ENCODE measurements around the gene CST7. TPM values are rescaled to one million over a fixed set of nuclear protein-coding genes. Genes with fewer than 3 reads are reported as not detected.

CST7 gene
- polyA plus RNA-seq, 2 of the 4 experiments (the other 2 are of a cell fraction) = not detected

- TF ChIP-seq E2F6 (IDR thresholded peaks at IDR 0.05; ENCODE audit: borderline replicate concordance, low read depth) = no peak
- no peak for TF ChIP-seq POLR2A (IDR thresholded peaks at IDR 0.05; ENCODE audit: low read length)
- no peak for TF ChIP-seq ZSCAN20 (CRISPR knock-in tag; IDR thresholded peaks at IDR 0.05)
- TF ChIP-seq PBX3 (IDR thresholded peaks at IDR 0.05) = no peak
- no peak for TF ChIP-seq JUN (IDR thresholded peaks at IDR 0.05)
- no peak for TF ChIP-seq HMGXB4 (CRISPR knock-in tag; IDR thresholded peaks at IDR 0.05; ENCODE audit: borderline replicate concordance)
Measured at GRCh38 chr20:24933266-24933908, 15.7 kb upstream of the CST7 start (continued).

GRCh38 chr20:24934101-24934661, 14.9 kb upstream of the CST7 start:
- Histone ChIP-seq H3K4me3 (no peak overlapping the region), H3K9me3 (no peaks in the 10 kb centered on the region), H3K27ac (no peak overlapping the region), H3K4me1 (no peaks in the 10 kb centered on the region), H3K4me2 (no peak overlapping the region)
- DNase-seq (ENCODE audit: low read depth in 1 of 2, low spot score in 1 of 2) (no peak), FAIRE-seq (no peak), ATAC-seq (no peak)
- CTCF ChIA-PET = interaction anchor here (1.0 to 1.7 kb wide), 2 partner anchors 9 to 16 kb away, joined by 3 to 5 read pairs; no protein-coding TSS in a partner anchor
- POLR2A ChIA-PET = no interaction called here
- TF ChIP-seq HES2 (IDR thresholded peaks at IDR 0.05) (no peak), TFCP2L1 (CRISPR knock-in tag; IDR thresholded peaks at IDR 0.05) (no peak), PHF8 (IDR thresholded peaks at IDR 0.05; ENCODE audit: borderline replicate concordance, low read depth) (no peak), CHD4 (IDR thresholded peaks at IDR 0.05; ENCODE audit: borderline replicate concordance) (no peak), RAD21 (conservative IDR thresholded peaks at IDR 0.05 in 1 of 2, IDR thresholded peaks at IDR 0.05 in 1 of 2) (no peak)
- WGBS (ENCODE audit: missing lambda C conversion rate) = 54% methylated on average over 9 of the region's 9 CpGs

GRCh38 chr20:24934716-24935115, 14.4 kb upstream of the CST7 start:
- no peak overlapping the region for H3K27ac ChIP-seq
- FAIRE-seq (no peak), DNase-seq (ENCODE audit: low read depth in 1 of 2, low spot score in 1 of 2) (no peak), ATAC-seq (no peak)
- ChIA-PET POLR2A (no interaction called here), CTCF (interaction anchor here (1.0 to 1.7 kb wide), 2 partner anchors 9 to 17 kb away, joined by 3 to 5 read pairs; no protein-coding TSS in a partner anchor)
- TF ChIP-seq USF2 (IDR thresholded peaks at IDR 0.05) (no peak), CHD4 (IDR thresholded peaks at IDR 0.05; ENCODE audit: borderline replicate concordance) (no peak)
- H3K4me3 ChIP-seq = no peak overlapping the region
- 64% methylated on average over 3 of the region's 3 CpGs for WGBS (ENCODE audit: missing lambda C conversion rate)
- H3K9me3 ChIP-seq = no peaks in the 10 kb centered on the region
- H3K4me2 ChIP-seq = no peak overlapping the region
- no peaks in the 10 kb centered on the region for H3K4me1 ChIP-seq

- Histone ChIP-seq H3K4me2 (no peak overlapping the region), H3K27ac (no peak overlapping the region), H3K9me3 (no peaks in the 10 kb centered on the region), H3K4me1 (no peaks in the 10 kb centered on the region), H3K4me3 (no peak overlapping the region)
- no peak for ATAC-seq
- WGBS (ENCODE audit: missing lambda C conversion rate) = 10% methylated on average over 3 of the region's 3 CpGs
- DNase-seq (ENCODE audit: low read depth in 1 of 2, low spot score in 1 of 2) = no peak
- no peak for FAIRE-seq
- ChIA-PET POLR2A (no interaction called here), CTCF (interaction anchor here (1.0 to 1.7 kb wide), 2 partner anchors 10 to 17 kb away, joined by 3 to 5 read pairs; no protein-coding TSS in a partner anchor)
- TF ChIP-seq JUNB (IDR thresholded peaks at IDR 0.05) = no peak
- no peak for TF ChIP-seq HES2 (IDR thresholded peaks at IDR 0.05)
- no peak for TF ChIP-seq RFX5 (IDR thresholded peaks at IDR 0.05)
- no peak for TF ChIP-seq SREBF2 (IDR thresholded peaks at IDR 0.05)
- no peak for TF ChIP-seq POLR2A (IDR thresholded peaks at IDR 0.05; ENCODE audit: low read length)
- TF ChIP-seq RAD21 (conservative IDR thresholded peaks at IDR 0.05 in 1 of 2, IDR thresholded peaks at IDR 0.05 in 1 of 2) = no peak
- TF ChIP-seq PHF8 (IDR thresholded peaks at IDR 0.05; ENCODE audit: borderline replicate concordance, low read depth) = no peak
- TF ChIP-seq GATA3 (IDR thresholded peaks at IDR 0.05; ENCODE audit: borderline replicate concordance) = no peak
- no peak for TF ChIP-seq HEYL (CRISPR knock-in tag; IDR thresholded peaks at IDR 0.05)
- no peak for TF ChIP-seq FOSL2 (IDR thresholded peaks at IDR 0.05)
- no peak for TF ChIP-seq FOSL2 (CRISPR knock-in tag; IDR thresholded peaks at IDR 0.05)
- TF ChIP-seq ZSCAN20 (CRISPR knock-in tag; IDR thresholded peaks at IDR 0.05) = no peak
- no peak for TF ChIP-seq KDM5A (IDR thresholded peaks at IDR 0.05)
- TF ChIP-seq ZNF302 (CRISPR knock-in tag; IDR thresholded peaks at IDR 0.05) = no peak
- no peak for TF ChIP-seq USF2 (IDR thresholded peaks at IDR 0.05)
- no peak for TF ChIP-seq PBX3 (IDR thresholded peaks at IDR 0.05)
- no peak for TF ChIP-seq RCOR1 (IDR thresholded peaks at IDR 0.05; ENCODE audit: low read depth, low read length)
- TF ChIP-seq ZFP36 (IDR thresholded peaks at IDR 0.05; ENCODE audit: borderline replicate concordance, partially characterized antibody) = no peak
Measured at GRCh38 chr20:24935140-24935539, 13.9 kb upstream of the CST7 start.
